SK-N-SH (cell line): ENCODE data around the gene SHROOM3.
A peak's percentile ranks its signal among the peaks of the same experiment; 100 is the strongest.

ENCODE experiments used
- CTCF ChIP-seq: fragments of 200-600 bp; sonication (generic); IDR thresholded peaks from 2 replicates; pipeline ENCODE4 v1.6.1; 2017; ENCODE audit warnings: antibody characterized with exemption, mild to moderate bottlenecking, moderate library complexity
- EP300 ChIP-seq, 2 experiments: IDR thresholded peaks; 2 replicates each; pipeline versions ENCODE4 v1.4.0 to v1.6.1; 2012; ENCODE audit warnings: borderline replicate concordance in 1 of 2, low read depth in 1 of 2, low read length in 1 of 2
- TEAD4 ChIP-seq: IDR thresholded peaks from 2 replicates; pipeline ENCODE4 v1.4.0; 2012; ENCODE audit warnings: mild to moderate bottlenecking, borderline replicate concordance; ENCODE audit not compliant: insufficient read depth

GRCh38 chr4:76772498-76773106, 337.6 kb downstream of the SHROOM3 start:
- TF ChIP-seq CTCF (no peak), TEAD4 (no peak), EP300 (IDR thresholded peaks at IDR 0.05; ENCODE audit: borderline replicate concordance in 1 of 2, low read depth in 1 of 2, low read length in 1 of 2) (0 out of 4 replicates have a peak, but pooled peaks of 1 of the 2 experiments have one; percentile 18)
